GM18907 (cell line): Measurements from ENCODE around the gene CMBL.
"Not testable (repeated sequence)": the region's sequence is repeated elsewhere in the genome, so short reads cannot be mapped to it uniquely, and the experiment has no call there.

ENCODE experiments used
- ATAC-seq: cut with Tn5 transposase; IDR thresholded peaks from one replicate; pipeline ENCODE4 v1.9.1; 2021; ENCODE audit warnings: mild to moderate bottlenecking, moderate library complexity; ENCODE audit not compliant: unreplicated experiment

CMBL gene

GRCh38 chr5:10307206-10308148 is at the start of gene CMBL:
CMBL (minus strand) TSS chr5:10307902; CDS start chr5:10290762, 17,140 bp downstream.
- peak; percentile 83 for ATAC-seq

- no peak for ATAC-seq
These were observed 47.6 kb upstream of the CMBL start for GRCh38 chr5:10355071-10355889.

GRCh38 chr5:10354048-10354872 is 46.6 kb upstream of the CMBL start:
- peak; percentile 33 for ATAC-seq

DNA sequence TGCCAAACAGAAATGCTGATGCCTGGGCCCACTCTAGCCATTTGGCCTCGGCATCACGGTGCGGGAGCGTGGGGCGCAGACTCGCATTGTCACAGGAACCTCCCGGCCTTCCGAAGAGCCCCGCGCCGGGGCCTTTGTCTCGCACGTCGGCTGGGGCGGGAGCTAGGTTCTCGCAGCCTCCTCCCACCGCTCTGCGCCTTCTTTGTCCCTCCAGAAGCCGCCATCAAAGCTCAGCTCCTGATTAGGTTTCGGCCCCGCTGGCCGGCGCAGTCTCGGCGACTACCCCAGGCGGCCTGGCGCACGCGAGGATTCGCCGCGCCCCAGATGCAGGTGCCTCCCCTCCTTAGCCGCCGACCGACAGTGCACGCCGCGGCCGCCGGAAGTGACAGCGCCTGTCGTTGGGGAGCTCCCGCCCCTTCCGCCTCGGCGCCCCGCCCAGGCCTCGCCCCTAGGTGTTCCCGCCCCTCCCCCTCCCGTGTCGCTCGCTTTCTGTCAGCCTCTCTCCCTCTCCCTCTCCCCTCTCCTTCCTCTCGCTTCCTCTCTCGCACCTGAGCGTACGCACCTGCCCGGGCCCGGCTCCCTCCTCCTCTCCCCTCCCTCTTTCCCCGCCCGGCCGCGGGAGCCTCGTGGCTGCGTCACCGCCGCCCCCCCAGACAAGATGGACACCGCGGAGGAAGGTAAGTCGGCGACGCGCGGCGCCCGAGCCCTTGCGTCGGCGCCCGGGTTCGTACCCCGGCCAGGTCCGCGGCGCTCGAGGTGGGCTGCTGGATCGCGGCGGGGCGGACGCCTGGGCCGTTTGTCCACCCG is 45.7 kb upstream of the CMBL start, which contains the start of gene MARCHF6:
MARCHF6 (plus strand) TSS at position 455 of the 807 bp plus-strand sequence; CDS start at position 659, 204 bp downstream.
- ATAC-seq, result peak; percentile 93

DNA sequence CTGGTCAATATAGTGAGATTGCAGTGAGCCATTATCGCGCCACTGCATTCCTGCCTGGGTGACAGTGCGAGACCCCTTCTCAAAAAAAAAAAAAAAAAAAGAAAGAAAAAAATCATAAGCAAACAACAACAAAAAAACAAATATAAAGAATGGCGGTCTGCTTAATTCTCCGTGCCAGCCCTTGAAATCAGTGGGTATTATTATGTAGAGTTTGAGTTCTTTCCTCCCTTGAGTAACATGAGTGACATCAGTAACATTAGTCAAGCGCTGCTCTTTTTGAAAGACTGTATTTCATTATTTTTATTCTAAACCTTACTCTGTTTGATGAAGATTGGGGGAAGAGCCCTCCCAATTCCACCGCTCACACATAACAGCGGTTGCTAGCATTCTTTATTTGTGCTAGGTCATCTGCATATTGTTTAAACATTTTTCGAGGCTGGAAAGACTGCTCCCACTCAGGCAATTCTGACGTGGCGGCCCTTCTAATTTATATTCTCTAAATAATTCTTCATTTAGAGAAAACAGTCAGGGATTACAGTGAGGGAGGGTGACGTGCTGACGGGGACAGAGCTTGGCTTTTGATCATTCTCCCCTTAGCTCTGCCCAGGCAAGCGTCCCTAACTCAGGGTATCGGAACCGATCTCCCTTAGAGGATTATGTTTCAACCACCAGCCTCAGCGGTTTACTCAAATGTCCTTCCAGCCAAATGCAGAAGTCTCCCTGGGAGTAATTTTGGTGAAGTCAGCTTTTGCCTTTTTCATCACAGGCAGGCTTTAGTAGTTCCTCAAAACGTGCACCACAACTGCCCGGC is 44.9 kb upstream of the CMBL start:
- peak; percentile 26 for ATAC-seq

DNA sequence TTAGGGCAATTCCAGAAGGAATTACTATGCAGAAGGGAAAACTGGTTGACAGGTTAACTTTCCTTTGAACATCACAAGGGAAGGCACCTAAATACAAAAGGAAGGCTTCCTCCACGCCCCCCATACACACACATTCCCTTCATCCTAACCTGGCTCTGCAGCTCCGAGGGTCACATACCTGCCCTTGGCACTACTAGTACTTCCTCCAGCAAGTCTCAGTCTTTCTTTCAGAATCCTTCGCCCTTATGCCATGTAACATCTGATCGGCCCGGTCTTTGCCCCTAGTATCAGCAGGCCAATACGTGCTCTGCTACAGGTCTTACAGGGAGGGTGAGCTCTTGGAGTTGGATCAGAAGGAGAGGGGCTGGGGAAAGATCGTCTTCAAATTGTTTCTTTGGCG is 44.2 kb upstream of the CMBL start:
- no peak for ATAC-seq

DNA sequence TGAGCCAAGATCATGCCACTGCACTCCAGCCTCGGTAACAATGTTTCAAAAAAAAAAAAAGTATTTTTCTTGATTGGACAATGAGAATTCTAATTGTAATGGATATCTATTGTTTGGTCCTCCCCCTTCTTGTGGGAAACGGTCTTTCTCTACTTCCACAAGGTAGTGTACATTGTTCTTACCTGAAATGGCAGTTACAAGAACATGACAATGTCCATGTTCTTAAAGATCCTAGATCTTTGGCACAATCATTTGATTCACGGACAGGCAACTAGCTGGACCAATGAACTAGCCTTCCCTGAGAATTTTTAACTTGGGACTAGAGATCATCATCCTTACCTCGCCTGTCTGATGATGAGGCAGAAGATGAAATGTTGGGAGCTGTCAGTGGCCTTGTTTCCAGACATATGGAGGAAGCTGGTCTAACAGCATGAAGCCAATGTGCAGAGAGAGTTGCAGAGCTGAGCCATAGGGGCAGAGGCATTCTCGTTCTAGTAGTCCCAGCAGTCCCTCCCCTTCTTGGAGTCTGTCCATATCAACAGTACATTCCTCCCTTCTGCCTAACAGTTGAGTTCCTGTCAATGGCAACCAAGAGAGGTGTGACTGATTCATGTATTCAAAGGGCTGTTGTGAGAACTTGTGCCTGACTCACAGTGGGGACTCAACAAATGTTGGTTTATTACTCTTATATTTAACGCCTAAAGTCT is 43.6 kb upstream of the CMBL start:
- no peak for ATAC-seq

DNA sequence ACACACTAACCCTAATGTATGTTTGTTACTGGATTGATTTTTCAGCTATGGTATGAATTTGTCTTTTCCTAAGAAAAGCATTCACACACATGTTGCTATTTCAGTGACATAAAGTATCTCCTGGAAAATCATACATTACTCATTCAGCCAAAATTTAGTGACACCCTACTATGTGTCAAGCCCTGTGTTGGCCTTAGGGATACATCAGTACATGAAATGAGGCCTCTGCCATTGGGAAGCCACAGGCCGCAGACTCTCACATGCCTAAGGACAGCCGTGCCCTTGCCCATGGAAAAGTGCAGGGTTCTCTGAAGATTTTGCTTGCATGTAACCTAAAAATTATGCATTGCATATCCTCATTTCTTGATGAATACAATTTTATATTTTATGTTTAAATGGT is 40.6 kb upstream of the CMBL start:
- ATAC-seq, result no peak

DNA sequence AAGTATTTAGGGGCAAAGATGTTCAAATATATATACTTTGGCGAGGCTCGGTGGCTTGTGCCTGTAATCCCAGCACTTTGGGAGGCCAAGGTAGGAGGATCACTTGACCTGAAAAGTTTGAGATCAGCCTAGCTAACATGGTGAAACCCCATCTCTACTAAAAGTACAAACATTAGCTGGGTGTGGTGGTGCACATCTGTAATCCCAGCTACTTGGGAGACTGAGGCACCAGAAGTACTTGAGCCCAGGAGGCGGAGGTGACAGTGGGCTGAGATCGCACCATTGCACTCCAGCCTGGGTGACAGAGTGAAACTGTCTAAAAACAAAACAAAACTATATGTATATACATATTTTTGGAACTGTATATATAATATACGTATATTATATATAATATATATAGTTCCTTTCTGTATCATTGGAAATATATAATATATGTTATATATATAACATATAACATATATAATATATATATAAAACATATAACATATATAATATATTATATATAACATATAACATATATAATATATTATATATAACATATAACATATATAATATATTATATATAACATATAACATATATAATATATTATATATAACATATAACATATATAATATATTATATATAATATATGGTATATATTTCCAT is 36.9 kb upstream of the CMBL start:
- not testable (repeated sequence) for ATAC-seq

DNA sequence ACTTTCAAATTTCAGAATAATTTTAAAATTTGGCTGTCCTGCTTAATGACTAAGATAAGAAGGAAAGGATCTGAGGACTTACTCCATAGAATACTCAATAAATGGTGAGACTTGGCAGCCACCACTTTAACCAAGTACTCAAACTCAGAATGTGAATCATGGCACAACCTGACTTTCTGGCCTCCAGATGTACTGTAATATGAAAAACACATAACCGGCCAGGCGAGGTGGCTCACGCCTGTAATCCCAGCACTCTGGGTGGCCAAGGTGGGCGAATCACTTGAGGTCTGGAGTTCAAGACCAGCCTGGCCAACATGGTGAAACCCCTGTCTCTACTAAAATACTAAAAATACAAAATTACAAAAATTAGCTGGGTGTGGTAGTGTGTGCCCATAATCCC is 35.8 kb upstream of the CMBL start:
- no peak for ATAC-seq

DNA sequence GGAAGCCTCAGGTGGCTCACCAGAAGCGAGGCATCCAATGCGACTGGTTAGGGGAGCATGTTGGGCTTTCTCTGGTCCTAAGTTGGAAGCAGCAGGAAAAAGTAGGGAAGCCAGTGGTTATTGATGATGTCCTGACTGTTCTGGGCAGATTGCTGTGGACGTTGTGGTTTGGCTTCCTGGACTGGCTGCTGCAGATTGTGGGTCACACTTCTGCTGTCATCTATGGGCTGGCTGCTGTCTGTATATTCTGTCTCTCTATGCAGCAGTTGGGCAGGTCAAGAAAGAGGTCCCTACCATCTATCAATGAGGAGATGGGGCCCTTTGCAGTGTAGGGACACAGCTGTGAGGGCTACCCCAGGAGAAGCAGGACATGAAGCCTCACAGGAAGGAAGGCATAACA is 32.3 kb upstream of the CMBL start:
- ATAC-seq, result no peak

DNA sequence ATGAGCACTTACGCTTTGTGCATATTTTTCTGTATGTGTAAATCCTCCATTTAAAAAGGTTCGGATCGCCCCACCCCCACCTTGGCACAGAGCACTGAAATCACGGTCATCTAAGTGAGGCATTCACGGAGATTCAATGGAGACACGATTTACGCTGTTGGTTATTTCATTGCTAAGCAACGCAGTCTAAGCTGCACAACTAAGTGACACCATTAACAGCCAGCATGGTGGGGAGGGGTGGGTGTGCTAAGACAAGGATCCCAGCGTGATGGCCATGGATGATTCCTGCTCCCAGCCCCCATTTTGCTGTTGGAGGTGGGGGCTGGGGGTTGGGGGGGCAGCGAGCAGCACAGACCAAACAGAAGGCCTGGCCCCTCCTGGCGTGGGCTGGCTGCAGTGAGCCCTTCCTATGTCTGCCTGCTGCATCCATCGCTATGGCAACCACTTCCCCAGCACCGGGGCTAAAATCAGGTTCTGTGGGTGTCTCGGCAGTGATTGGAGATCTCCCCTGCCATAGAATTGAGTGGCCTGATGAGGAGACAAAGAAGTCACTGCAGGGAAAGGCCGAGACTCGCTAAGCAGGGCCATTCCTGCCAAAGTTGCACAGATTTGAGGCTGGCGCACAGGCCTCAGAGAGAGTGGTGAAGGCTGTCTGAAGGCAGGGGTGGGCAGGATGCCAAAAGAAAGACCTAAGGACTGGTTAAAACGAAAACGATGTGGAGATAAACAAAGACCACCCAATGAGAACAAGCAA is 31.5 kb upstream of the CMBL start:
- ATAC-seq, result no peak

GRCh38 chr5:10338686-10339057 is 31.0 kb upstream of the CMBL start:
- no peak for ATAC-seq

GRCh38 chr5:10337986-10338385 is 30.3 kb upstream of the CMBL start:
- ATAC-seq, result no peak

DNA sequence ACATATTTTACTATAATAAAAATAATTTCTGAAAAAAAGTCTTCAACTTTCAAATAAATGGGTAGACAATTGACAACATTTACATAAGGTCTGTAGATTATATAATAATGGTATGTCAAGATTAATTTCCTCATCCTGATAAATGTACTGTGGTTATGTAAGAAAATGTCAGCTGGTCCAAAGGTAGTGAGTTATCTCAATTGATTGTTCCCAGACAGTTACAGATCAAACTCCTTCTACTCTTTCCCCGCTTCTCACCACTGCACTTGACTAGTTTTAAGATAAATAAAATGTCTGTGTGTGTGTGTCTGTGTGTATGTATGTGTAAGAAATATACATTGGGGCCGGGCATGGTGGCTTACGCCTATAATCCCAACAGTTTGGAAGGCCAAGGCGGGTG is 29.4 kb upstream of the CMBL start:
- no peak for ATAC-seq

DNA sequence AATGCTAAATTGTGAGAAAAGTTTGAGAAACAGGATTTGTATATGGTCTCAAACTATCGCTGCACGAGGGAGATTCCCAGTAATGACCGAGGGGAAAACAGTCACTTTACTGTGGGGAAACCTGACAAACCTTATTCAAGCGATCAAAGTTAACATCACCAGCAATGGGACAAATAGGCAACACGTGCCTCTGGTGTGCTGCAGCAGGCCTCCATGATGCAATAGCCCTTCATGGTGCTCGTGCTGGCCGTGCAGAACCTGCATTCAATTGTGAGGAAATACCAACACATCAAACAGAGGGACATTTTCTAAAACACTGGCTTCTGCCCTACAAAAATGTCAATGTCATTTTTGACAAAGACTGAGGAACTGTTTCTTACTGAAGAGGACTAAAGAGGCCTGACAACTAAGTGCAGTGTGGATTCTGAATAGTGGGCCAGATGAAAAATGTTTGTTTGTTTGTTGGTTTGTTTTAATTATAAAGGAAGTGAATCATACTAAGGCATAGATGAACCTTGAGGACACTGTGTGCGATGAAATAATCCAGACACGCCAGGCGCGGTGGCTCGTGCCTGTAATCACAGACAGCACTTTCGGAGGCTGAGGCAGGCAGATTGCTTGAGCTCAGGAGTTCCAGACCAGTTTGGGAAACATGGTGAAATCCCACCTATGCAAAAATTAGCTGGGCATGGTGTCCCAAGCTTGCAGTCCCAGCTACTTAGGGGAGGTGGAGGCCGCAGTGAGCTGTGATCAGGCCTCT is 28.2 kb upstream of the CMBL start:
- no peak for ATAC-seq

DNA sequence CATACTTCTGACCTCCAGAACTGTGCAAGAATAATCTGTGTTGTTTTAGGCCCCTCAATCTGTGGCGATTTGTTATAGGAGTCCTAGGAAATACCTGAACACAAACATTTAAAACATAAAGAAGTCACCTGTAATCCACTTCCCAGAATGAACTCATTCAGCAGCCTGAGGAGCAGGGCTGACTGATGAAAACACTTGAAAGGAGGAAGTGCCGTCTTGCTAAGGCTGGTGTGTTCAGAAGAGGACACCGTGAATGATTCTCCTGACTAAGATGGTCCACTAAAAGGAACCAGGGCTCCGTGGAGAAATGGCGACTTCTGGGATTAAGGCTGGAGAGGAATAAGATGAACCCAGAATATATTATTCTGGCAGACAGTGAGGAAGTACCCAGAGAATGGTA is 27.1 kb upstream of the CMBL start:
- ATAC-seq, result no peak
